Kidney (tissue), 14 donors: ENCODE data around the gene EP400. TPM values are rescaled to one million over a fixed set of nuclear protein-coding genes. Genes with fewer than 3 reads are reported as not detected.

ENCODE experiments used
- DNase-seq, 5 donors: peaks; one replicate each; pipeline ENCODE4 v3.0.0-alpha.2; 2013 to 2020
- FAIRE-seq: peaks from 2 replicates; lab custom pipeline; 2012; peaks lifted over from hg19 to GRCh38; lab: Jason Lieb, UNC
- H3K27ac ChIP-seq, 2 donors: one replicate each; pipeline ENCODE4 v1.7.0; 2013; ENCODE audit warnings: low read depth in 2 of 2, low read length in 2 of 2, inconsistent platforms in 1 of 2
- H3K27me3 ChIP-seq: one replicate; pipeline ENCODE4 v1.7.1; 2013; ENCODE audit warnings: low read length, inconsistent platforms; ENCODE audit not compliant: control insufficient read depth, insufficient read depth
- H3K36me3 ChIP-seq, 3 donors: one replicate each; pipeline versions ENCODE4 v1.7.0 to v1.7.1; 2013; ENCODE audit warnings: low read length in 3 of 3, control low read depth in 1 of 3, inconsistent platforms in 1 of 3; ENCODE audit not compliant: insufficient read depth in 3 of 3, control insufficient read depth in 2 of 3
- H3K4me1 ChIP-seq, 3 donors: one replicate each; pipeline versions ENCODE4 v1.7.0 to v1.7.1; 2013; ENCODE audit warnings: low read length in 3 of 3, inconsistent platforms in 1 of 3, low read depth in 1 of 3; ENCODE audit not compliant: control insufficient read depth in 2 of 3, insufficient read depth in 2 of 3
- H3K4me3 ChIP-seq, 3 donors: one replicate each; pipeline versions ENCODE4 v1.7.0 to v1.8.1; 2013; ENCODE audit warnings: low read length in 3 of 3, control low read depth in 1 of 3, inconsistent platforms in 1 of 3
- H3K9ac ChIP-seq, 3 donors: one replicate each; pipeline versions ENCODE4 v1.7.0 to v1.7.1; 2013; ENCODE audit warnings: low read length in 3 of 3, control low read depth in 1 of 3, inconsistent platforms in 1 of 3
- H3K9me3 ChIP-seq, 3 donors: one replicate each; pipeline versions ENCODE4 v1.7.0 to v1.7.1; 2013; ENCODE audit warnings: low read length in 3 of 3, control low read depth in 1 of 3, inconsistent platforms in 1 of 3; ENCODE audit not compliant: control insufficient read depth in 2 of 3, insufficient read depth in 1 of 3
- intact Hi-C: fragments of 100-400 bp; cut with DNase I; formaldehyde crosslinking; loops from one replicate; pipeline ENCODE4 v1.11.1; 2022
- polyA plus RNA-seq: library from polyadenylated mRNA; stranded (reverse); fragments of 350-450 nt; fragmentation: Illumina TruSeq; extraction: RNeasy Lipid Tissue Mini Kit (QIAGEN cat#74804); gene quantifications from one replicate; pipeline ENCODE4 v1.2.3, GENCODE V29; 2014; ENCODE audit warnings: low read depth, low replicate concordance; ENCODE audit not compliant: insufficient read depth
- total RNA-seq: library from RNA; stranded (reverse); fragmentation: NEBNext Ultra II Directional; extraction: Animal tissue kit (Norgen Biotek cat#: 25700); gene quantifications from one replicate; pipeline ENCODE4 v1.2.1, GENCODE V29; 2021
- TF ChIP-seq, protein P1 (sequence below): IDR thresholded peaks from 3 replicates; pipeline ENCODE4 v1.5.1; 2012; ENCODE audit warnings: mild to moderate bottlenecking, moderate library complexity, borderline replicate concordance; ENCODE audit not compliant: insufficient read depth; ENCODE audit errors: extremely low read depth
- donor health status: control.
- donor health status: control.
- donor health status: control.
- donor health status: control.
- donor health status: control.
- donor health status: DM: yes; HTN: yes; CAD: no.
- donor health status: Normal renal cell carcinoma (clear cell type).

Gene EP400
- total and polyA plus RNA-seq, 2 donors from 2014 or later: 7.5 to 44.7 TPM

DNA sequence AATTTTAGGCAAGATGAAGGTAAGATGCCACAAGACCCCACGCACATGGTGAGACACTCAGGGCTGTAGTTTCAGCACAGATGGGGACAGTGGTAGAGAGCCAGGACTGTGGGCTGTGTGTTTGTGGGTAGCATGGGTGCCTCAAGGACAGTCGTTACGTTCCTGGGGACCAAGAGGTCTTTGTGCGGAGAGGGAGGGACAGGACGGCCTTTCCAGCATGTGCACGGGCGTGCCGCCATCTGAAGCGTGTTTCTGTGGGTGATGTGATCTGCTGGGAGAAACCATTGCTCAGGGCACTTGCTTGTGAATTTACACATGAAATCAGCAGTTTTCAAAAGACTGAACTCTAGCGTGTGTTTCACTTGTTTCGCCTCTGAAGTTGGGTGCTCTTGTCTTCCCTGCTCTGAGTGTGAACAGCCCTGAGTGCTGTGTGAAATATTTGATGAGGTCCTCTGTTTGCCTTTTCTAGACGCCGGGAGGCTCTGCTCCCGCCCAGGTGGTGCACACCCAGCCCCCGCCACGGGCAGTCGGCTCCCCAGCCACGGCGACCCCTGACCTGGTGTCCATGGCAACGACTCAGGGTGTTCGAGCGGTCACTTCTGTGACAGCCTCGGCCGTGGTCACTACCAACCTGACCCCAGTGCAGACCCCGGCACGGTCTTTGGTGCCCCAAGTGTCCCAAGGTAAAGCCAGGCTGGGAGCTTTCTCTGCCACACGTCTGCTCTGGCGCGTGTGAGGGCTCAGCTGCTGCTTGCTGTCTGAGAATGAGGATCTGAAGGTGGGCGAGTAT lies 112.1 kb downstream of the EP400 start:
- Histone ChIP-seq H3K36me3 (peaks cover 5 to 27% (median 24%) of the 10 kb centered on the region in 3 donors), H3K4me3 (no peak overlapping the region), H3K27ac (no peak overlapping the region), H3K9me3 (no peaks in the 10 kb centered on the region), H3K27me3 (no peaks in the 10 kb centered on the region), H3K4me1 (peaks cover 0 to 5% (median 4%) of the 10 kb centered on the region in 3 donors), H3K9ac (no peak overlapping the region)
- no peak for FAIRE-seq
- DNase-seq: peak in 3 of 5 donors; percentile 2 to 15 (median 7)
- TF ChIP-seq, protein P1, sequence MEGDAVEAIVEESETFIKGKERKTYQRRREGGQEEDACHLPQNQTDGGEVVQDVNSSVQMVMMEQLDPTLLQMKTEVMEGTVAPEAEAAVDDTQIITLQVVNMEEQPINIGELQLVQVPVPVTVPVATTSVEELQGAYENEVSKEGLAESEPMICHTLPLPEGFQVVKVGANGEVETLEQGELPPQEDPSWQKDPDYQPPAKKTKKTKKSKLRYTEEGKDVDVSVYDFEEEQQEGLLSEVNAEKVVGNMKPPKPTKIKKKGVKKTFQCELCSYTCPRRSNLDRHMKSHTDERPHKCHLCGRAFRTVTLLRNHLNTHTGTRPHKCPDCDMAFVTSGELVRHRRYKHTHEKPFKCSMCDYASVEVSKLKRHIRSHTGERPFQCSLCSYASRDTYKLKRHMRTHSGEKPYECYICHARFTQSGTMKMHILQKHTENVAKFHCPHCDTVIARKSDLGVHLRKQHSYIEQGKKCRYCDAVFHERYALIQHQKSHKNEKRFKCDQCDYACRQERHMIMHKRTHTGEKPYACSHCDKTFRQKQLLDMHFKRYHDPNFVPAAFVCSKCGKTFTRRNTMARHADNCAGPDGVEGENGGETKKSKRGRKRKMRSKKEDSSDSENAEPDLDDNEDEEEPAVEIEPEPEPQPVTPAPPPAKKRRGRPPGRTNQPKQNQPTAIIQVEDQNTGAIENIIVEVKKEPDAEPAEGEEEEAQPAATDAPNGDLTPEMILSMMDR: no peak
- intact Hi-C loops: no loop called here

DNA sequence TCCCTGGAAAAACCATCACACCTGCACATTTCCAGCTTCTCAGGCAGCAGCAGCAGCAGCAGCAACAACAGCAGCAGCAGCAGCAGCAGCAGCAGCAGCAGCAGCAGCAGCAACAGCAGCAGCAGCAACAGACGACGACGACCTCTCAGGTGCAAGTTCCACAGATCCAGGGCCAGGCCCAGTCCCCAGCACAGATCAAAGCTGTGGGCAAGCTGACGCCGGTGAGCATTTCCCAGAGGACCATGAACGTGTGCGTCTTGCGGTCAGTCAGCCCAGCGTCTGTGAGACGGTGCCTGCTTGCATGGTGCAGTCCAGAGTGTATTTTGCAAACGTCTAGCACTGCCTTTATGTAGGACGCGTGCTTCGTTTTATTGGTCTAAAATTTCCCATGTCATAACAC lies 112.7 kb downstream of the EP400 start:
- Histone ChIP-seq H3K36me3 (peaks cover 3 to 33% (median 25%) of the 10 kb centered on the region in 3 donors), H3K4me3 (no peak overlapping the region), H3K27ac (no peak overlapping the region), H3K4me1 (no peaks in the 10 kb centered on the region), H3K9me3 (no peaks in the 10 kb centered on the region), H3K27me3 (no peaks in the 10 kb centered on the region), H3K9ac (no peak overlapping the region)
- no peak for FAIRE-seq
- DNase-seq: no peak
- intact Hi-C loops: no loop called here
- TF ChIP-seq, protein P1: no peak

DNA sequence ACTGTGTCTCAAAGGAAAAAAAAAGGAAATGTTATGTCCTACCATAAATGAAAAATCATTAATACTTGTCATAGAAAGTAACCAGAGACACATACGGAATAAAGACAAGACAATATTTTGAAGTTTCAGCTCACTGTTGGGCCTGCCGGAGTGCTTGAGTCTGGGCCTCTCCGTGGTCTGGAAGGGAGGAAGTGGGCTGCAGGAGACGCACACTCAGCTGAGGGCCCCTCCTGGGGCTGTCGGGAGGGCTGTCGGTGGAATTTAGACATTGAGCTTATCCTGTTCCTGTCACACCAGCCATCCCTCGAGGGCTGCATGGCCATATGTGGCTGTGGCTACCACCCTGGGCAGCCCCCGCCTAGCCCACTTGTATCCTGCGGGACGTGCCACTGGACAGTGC lies 113.7 kb downstream of the EP400 start:
- intact Hi-C loops: no loop called here

More for the DNA sequence above, 113.7 kb downstream of the EP400 start:
- TF ChIP-seq, protein P1: no peak
- no peak overlapping the region for H3K4me3 ChIP-seq
- no peak for DNase-seq
- no peaks in the 10 kb centered on the region for H3K9me3 ChIP-seq
- H3K9ac ChIP-seq: no peak overlapping the region
- H3K36me3 ChIP-seq: peaks cover 3 to 35% (median 34%) of the 10 kb centered on the region in 3 donors
- H3K27ac ChIP-seq: no peak overlapping the region
- H3K27me3 ChIP-seq: no peaks in the 10 kb centered on the region
- no peak for FAIRE-seq
- H3K4me1 ChIP-seq: no peaks in the 10 kb centered on the region
